NB4 (cell line): ENCODE measurements around the gene WDR31.

Experiments
- DNase-seq: peaks from one replicate; pipeline ENCODE4 v3.0.0; 2010; ENCODE audit warnings: low read depth
- H3K4me3 ChIP-seq: one replicate; pipeline ENCODE4 v1.5.1; 2011; ENCODE audit warnings: mild to moderate bottlenecking, low read depth, low read length, moderate library complexity
- CTCF ChIP-seq: IDR thresholded peaks from one replicate; pipeline ENCODE4 v1.5.1; 2012; ENCODE audit warnings: low read depth, low read length
- MAX ChIP-seq: IDR thresholded peaks from 2 replicates; pipeline ENCODE4 v1.6.1; 2011; ENCODE audit warnings: low read depth, low read length
- MYC ChIP-seq: IDR thresholded peaks from 2 replicates; pipeline ENCODE4 v1.6.1; 2011; ENCODE audit warnings: low read depth, low read length
- POLR2A ChIP-seq: IDR thresholded peaks from 2 replicates; pipeline ENCODE4 v1.6.1; 2011; ENCODE audit warnings: mild to moderate bottlenecking; ENCODE audit not compliant: insufficient read length; ENCODE audit errors: extremely low read depth

The WDR31 gene

GRCh38 chr9:113269871-113270270 is 70.2 kb downstream of the WDR31 start:
- DNase-seq: no peak
- no peak for TF ChIP-seq MAX
- no peak for TF ChIP-seq POLR2A
- no peak for TF ChIP-seq CTCF
- TF ChIP-seq MYC: no peak

GRCh38 chr9:113269355-113269754 is 70.7 kb downstream of the WDR31 start:
- TF ChIP-seq MAX: no peak
- no peak for TF ChIP-seq CTCF
- TF ChIP-seq MYC: no peak
- TF ChIP-seq POLR2A: no peak
- DNase-seq: no peak
- H3K4me3 ChIP-seq: no peak overlapping the region

More at GRCh38 chr9:113269871-113270270, 70.2 kb downstream of the WDR31 start:
- H3K4me3 ChIP-seq: no peak overlapping the region

- DNase-seq: no peak
- no peak overlapping the region for H3K4me3 ChIP-seq
- TF ChIP-seq POLR2A: no peak
These were observed 72.0 kb downstream of the WDR31 start for GRCh38 chr9:113267911-113268566.

- no peak for DNase-seq
- H3K4me3 ChIP-seq: no peak overlapping the region
- TF ChIP-seq CTCF (no peak), POLR2A (no peak), MYC (no peak), MAX (no peak)
These were observed 73.9 kb downstream of the WDR31 start for GRCh38 chr9:113266174-113266573.
